ENCODE measurements around the gene GON7.
"Not testable (repeated sequence)": the region's sequence is repeated elsewhere in the genome, so short reads cannot be mapped to it uniquely, and the experiment has no call there.

Gene GON7

DNA sequence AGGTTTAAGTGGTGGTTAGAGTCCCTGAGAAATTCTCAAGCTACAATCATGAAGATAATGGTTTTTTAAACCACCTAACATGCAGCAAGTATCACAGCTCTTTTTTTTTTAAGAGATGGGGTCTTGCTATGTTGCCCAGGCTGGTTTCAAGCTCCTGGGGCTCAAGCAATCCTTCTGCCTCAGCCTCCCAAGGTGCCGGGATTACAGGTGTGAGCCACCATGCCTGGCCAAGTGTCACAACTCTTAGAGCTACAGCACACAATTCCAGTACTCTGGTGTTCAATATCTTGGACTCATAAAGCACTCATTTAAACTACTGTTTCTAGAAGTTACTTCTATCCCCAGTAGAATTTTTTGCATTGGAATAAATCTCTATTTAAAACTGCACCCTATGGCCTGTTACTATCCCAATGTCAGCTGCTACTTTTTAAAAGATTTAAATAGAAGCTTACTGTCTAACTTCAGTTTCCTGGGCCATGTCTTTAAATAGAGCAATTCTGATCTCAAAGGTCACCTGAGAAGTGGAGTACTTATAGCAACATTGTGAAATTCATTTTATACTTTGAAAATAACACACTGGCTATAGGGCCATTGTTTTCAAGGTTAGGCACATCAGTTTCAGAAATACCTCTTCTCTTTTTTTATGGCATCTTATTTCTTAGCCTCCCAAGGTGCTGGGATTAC lies 11.4 kb downstream of the GON7 start:
- DNase-seq = no peak

DNA sequence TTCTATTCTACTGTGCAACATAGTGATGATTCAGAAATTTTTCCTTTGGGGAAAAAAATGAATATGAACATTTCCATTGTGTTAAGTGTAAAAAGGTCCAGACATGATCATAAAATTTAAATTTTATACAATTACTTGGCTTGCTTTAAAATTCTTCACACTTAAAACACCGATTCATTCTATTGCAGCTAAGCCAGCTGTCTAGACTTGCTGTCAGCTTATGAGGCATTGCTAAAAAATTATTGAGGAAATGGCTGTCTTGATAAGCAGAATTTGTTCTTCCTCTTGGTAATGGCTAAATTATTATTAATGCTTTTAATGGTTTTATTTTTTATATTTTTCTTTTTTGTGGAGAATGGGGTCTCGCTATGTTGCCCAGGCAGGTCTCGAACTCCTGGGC lies 19.9 kb downstream of the GON7 start:
- DNase-seq = no peak

DNA sequence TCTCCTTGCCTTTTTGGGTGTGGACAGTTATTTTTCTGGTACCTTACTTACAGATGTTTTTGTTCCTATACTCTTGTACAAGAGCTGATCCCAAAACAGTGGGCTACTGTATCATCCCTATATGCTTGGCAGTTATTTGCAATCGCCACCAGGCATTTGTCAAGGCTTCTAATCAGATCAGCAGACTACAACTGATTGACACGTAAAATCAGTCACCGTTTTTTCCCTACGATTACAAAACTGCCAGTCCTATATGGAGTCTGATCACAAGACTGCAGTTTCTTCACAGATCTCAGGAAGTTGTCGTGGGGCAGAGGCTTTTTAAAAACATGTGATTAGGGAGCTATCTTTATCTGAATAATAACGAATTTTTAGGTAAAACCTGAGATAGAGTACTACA lies 20.4 kb downstream of the GON7 start:
- no peak for DNase-seq

DNA sequence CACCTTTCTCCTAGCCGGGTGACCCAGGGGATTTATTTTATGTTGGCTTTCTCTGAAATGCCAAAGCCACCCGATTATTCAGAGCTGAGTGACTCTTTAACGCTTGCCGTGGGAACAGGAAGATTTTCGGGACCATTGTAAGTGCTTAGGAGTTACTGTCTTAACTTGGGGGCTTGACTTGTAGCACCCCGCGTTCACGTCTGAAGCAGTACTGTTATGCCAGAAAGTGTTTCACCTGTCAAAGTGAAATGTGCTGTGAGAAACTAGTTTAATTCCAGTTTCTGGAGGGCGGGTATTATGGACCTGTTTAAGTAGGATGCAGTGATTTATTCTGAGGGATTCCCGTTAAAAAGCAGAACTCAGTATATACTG lies 21.5 kb downstream of the GON7 start:
- no peak for DNase-seq

DNA sequence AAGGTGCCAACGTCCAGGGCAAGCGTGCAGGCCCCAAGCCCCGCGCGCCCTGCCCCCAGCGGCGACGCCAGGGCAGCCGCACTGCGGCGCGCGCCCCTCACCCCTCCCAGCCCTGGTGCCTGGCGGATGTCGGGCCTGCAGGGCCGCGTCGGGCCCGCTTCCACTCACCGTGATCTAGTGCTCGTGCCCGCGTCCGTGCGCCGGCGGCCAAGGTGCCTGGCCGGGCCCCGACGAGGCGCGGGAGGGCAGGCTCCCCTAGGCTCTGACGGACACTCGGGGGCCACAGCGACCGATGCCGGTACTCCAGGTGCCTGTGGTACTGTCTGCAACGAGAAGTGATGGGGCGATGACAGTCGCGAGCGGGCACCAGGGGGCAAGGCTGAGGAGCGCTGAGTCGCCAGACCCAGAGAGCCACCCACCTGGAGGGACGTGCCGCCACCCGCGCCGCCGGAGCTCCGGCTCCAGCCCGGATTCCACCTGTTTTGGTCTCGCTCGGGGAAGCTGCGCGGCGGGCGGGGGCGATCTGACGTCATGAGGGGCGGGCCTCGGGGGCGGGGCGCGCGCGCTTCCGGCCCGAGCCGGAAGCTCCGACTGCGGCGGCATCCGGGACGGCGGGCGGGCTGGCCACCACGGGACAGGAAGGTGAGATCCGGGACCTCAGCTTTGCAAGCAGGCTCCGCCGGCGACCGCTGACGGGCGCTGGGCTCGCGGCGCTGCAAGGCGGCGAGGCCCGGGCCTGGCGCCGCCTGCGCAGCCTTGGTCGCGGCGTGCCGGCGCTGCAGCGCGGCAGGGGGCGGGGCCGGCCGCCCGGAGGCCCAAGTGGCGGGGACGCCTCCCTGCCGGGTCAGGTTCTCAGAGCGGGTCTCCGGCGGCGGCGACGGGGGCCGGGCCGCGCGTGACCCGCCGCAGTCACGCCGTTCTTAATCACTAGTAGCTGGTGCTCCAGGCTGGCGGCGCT lies 22.2 kb downstream of the GON7 start, which contains the start of the genes LYSET and MOAP1:
Gene LYSET, plus strand, starts transcription at position 927 of the 958 bp plus-strand sequence. CDS start 89 bp downstream, outside the sequence.
Gene MOAP1, minus strand, starts transcription at position 507 of the 958 bp plus-strand sequence. CDS start 655 bp downstream, outside the sequence.
- DNase-seq = peak; percentile 83

DNA sequence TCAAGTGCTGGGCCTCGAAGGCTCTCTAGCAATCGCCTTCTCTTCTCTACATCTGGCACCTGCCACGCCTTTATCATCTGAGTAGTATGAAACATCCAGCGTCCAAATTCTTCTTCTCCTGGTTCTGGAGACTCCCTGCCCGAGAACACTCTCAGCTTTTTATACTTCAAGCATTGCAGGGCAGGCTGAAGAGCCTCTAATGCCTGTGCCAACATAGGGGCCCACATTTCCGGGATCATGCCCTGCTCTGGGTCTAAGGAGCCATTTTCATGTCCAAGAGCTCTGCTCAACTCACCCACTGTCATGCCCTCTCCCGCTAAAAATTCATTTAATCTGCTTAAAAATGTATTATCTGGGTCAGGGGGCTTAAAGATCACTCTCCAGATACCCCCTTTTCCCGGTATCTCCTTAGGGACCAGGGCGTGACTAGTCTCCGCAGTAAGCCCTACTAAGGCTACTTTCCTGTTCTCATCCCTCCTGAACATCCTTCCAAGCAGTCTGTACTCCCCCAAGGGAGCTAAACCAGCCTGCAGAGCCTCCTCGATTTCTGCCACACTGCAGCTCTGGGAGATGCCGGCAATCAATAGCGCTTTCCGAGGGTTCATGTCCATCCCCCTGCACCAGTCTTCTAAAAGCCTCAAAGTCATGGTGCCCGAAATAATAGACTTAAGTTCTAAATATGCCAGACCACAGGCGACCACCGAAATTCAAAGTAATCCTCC lies 23.1 kb downstream of the GON7 start:
- DNase-seq = no peak

DNA sequence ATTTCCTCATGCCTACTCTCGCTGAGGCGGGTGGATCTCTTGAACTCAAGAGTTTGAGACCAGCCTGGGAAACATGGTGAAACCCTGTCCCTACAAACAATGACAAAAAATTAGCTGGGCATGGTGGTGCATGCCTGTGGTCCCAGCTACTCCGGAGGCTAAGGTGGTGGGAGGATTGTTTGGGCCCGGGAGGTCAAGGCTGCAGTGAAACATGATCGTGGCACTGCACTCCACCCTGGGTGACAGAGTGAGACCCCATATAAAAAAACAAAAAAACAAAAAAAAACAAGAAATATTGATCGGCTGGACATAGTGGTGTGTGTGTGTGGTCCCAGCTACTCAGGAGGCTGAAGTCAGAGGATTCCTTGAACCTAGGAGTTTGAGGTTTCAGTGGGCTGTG lies 31.4 kb downstream of the GON7 start:
- no peak for DNase-seq

DNA sequence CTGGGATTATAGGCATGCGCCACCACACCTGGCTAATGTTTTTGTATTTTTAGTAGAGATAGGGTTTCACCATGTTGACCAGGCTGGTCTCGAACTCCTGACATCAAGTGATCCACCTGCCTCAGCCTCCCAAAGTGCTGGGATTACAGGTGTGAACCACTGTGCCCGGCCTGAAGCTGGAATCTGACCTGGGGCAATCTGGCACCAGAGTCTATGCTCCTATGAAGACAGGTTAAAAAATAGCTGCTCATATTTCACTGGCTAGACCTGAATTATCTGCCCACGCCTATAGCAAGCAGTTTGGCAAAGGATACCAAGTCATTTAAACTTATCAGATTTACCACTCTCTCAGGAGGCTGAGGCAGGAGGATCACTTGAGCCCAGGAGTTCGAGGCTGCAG lies 32.1 kb downstream of the GON7 start:
- not testable (repeated sequence) for DNase-seq

DNA sequence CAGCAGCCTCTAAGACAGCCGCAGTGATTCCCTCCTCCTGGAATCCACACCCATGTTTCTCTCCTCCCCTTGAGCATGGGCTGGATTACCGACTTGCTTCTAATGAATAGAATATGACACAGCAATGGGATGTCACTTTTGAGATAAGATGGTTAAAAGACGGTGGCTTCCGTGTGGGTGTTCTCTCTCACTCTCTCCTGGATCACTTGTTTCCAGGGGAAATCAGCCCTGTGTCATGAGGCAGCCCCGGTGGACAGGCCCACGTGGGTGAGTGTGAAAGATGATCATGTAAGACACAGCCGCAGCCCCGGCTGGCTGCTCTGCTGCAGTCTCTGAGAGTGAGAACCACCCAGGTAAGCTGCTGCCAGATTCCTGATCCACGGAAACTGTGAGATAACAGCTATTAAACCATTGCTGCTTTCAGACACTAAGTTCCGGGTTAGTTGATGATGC lies 32.9 kb downstream of the GON7 start:
- DNase-seq = no peak

DNA sequence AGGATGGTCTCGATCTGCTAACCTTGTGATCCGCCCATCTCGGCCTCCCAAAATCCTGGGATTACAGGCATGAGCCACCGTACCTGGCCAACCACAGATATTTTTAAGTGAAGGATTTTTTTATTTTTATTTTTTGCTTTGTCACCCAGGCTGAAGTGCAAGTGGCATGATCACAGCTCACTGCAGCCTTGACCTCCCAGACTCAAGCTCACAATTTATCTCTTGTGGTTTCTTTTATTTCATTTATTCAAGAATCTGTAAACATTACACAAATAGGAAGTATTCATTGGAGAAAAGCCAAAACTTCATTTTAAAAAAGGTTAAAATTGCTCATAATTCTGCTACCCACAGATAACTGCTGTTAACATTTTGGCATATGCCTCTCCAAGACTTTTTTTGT lies 35.5 kb downstream of the GON7 start:
- no peak for DNase-seq

DNA sequence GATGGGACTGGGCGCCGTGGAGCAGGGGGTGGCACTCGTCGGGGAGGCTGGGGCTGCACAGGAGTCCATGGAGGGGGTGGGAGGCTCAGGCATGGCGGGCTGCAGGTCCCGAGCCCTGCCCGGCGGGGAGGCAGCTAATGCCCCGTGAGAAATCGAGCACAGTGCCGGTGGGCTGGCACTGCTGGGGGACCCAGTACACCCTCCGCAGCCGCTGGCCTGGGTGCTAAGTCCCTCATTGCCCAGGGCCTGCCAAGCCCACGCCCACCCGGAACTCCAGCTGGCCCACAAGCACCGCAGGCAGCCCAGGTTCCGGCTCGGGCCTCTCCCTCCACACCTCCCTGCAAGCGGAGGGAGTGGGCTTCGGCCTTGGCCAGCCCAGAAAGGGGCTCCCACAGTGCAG lies 36.7 kb downstream of the GON7 start:
- DNase-seq = not testable (repeated sequence)

DNA sequence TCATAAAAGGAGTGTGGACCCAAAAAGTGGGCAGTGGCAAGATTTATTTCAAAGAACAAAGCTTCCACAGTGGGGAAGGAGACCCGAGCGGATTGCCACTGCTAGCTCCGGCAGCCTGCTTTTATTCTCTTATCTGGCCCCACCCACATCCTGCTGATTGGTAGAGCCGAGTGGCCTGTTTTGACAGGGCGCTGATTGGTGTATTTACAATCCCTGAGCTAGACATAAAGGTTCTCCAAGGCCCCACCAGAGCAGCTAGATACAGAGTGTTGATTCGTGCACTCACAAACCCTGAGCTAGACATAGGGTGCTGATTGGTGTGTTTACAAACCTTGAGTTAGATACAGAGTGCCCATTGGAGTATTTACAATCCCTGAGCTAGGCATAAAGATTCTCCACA lies 37.2 kb downstream of the GON7 start:
- DNase-seq = not testable (repeated sequence)

DNA sequence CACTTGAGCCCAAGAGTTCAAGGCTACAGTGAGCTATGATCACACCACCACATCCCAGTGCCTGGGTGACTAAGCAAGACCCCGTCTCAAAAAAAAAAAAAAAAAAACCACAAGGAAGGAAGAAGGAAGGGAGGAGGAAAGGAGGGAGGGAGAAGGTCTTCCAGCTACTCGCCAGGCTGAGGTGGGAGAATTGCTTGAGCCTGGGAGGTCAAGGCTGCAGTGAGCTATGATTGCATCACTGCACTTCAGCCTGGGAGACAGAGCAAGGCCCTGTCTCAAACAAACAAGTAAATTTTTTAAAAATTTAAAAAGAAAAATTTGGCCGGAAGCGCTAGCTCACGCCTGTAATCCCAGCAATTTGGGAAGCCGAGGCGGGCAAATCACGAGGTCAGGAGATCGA lies 38.3 kb downstream of the GON7 start:
- not testable (repeated sequence) for DNase-seq

DNA sequence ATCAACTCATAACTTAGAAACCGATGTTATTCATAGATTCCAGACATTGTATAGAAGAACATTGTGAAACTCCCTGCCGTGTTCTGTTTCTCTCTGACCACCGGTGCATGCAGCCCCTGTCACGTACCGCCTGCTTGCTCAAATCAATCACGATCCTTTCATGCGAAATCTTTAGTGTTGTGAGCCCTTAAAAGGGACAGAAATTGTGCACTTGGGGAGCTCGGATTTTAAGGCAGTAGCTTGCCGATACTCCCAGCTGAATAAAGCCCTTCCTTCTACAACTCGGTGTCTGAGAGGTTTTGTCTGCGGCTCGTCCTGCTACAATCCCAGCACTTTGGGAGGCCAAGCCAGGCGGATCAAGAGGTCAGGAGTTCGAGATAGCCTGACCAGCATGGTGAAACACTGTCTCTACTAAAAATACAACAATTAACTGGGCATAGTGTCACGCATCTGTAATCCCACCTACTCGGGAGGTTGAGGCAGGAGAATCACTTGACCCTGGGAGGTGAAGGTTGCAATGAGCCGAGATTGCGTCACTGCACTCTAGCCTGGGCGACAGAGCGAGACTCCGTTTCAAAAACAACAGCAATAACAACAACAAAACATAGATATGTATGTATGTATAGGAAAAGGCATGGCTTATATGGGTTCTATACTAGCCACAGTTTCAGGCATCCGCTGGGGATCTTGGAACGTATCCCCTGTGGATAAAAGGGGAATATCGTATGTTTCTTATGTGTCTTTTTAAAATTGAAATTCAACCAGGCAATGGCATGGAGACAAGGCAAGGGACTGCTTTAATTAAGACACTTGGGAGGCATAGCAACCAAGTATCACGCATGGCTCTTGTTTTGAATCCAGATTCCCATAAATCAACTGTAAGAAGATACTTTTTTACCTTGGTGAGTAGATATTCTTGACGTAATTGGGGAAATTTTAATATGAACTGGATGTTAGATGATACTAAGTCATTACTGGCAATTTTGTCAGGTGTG lies 41.3 kb downstream of the GON7 start:
- not testable (repeated sequence) for DNase-seq

DNA sequence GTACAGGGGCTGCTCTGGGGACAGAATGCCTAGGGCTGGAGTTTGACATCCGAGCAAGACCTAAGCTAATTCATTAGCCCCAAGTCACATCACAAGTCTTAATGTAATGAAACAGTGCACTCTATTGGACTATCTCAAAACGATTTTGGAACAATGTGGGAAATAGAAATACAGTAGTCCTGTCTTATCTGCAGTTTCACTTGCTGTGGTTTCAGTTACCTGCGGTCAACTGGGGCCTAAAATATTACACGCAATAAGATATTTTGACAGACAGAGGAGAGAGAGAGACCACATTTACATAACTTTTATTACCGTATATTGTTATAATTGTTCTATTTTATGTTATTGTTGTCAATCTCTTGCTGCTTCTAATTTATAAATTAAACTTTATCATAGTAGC lies 43.3 kb downstream of the GON7 start:
- DNase-seq = no peak

DNA sequence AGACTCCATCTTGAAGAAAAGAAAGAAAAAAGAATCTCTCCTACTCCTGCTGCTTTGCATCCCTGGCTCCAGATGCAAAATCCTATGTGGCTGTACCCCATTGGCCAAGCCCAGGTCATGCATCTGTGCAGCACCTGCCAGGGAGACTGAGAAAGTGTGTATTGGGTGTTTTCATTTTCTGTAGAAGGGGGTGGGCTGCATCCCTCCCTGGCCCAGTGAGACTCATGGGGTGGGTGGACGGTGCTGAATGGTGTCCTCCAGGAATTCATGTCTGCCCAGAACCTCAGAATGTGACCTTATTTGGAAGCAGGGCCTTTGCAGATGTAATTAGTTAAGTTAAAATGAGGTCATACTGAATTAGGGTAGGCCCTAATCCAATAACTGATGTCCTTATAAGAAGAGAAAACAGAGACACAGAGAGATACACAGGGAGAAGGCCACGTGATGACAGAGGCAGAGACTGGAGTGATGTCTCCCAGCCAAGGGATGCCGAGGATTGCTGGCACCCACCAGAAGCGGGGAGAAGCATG lies 45.4 kb downstream of the GON7 start:
- no peak for DNase-seq

DNA sequence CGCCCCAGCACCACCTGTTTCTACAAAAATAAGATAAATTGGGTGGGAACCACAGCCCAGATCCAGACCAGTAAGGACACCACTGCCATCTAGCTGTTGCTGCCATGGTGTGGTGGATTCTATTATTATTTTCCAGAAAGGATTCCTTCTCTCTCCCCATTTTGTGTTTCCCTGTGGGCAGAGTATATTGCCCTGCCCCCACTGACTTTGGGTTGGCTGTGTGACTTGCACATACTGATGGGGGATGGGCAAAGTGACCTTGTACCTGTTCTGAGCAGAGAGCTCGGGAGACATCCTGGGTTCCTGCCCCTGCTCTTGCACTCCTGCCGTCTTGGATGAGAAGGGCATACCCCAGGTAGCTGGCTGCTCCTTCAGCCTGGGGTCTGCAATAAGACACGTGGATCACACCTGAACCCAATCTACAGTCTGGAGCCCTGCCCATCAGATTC lies 46.5 kb downstream of the GON7 start:
- DNase-seq = no peak

DNA sequence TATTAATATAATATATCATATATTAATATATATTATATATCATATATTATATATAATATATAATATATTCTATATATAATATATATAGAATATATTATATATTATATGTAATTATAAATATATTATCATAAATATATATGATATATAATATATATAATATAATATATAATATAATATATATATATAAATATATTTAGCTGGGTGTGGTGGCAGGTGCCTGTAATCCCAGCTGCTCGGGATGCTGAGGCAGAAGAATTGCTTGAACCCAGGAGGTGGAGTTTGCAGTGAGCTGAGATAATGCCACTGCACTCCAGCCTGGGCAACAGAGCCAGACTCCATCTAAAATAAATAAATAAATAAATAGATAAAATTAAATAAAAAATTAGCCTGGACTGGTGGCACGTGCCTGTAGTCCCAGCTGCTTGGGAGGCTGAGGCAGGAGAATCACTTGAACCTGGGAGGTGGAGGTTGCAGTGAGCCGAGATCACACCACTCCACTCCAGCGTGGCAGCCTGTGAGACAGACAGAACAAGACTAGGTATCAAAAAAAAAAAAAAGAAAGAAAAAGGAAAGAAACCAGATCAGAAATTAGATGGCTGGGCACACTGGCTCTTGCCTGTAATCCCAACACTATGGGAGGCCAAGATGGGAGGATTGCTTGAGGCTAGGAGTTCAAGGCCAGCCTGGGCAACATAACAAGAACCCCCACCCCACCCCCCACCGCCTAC lies 47.1 kb downstream of the GON7 start:
- DNase-seq = not testable (repeated sequence)

DNA sequence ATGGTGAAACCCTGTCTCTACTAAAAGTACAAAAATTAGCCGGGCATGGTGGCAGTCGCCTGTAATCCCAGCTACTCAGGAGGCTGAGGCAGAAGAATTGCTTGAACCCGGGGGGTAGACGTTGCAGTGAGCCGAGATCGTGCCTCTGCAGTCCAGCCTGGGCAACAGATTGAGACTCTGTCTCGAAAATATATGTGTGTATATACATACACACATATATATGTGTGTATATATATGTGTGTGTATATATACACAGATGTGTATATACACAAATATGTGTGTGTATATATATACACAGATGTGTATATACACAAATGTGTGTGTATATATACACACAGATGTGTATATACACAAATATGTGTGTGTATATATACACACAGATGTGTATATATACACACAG lies 48.5 kb downstream of the GON7 start:
- DNase-seq = not testable (repeated sequence)

DNA sequence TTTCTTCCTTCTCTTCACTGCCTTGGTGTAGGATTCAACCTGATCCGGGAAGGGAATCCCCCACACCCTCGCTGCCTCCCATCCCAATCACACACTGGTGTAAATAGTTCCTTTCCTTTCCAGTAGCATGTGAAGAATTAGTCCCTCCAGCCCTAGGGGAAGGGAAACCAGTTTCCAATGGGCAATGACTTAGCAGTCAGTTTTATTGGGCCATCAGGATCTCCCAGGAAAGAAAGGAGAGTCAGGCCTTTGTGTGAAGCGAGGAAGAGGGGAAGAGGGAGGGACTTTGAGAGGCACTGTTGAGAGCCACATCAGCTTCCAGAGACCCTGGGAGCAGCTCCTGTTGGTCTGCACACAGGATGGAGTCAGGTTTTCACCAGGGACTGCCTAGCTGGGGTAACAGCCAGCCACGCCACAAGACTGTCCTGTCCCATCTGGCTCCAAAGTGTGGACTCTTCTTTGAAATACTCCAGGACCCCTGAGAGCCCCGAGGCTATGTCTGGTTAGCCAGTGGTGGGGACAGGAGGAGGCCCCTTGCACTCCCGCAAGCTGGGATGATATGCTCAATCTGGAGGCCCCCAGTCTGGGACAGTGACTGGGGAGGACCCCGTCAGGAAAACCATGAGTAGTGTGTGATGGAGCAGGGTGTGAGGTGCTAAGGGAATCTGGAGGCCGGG lies 50.0 kb downstream of the GON7 start:
- no peak for DNase-seq

All from NK-92 treated with Interleukin-12 subunit alpha and Interleukin-12 subunit beta, amount 100 ng/mL, for 24 hours (cell line).